Panc1 (cell line): ENCODE measurements around the gene LDLRAD4.

Source experiments
- POLR2AphosphoS5 ChIP-seq: IDR thresholded peaks from 2 replicates; pipeline ENCODE4 v1.6.1; 2012; ENCODE audit warnings: mild to moderate bottlenecking, low read depth, low read length, moderate library complexity
- TF ChIP-seq, protein P1 (sequence below): fragments of 450-650 bp; IDR thresholded peaks from 2 replicates; pipeline ENCODE4 v1.5.1; 2017; ENCODE audit warnings: mild to moderate bottlenecking

DNA sequence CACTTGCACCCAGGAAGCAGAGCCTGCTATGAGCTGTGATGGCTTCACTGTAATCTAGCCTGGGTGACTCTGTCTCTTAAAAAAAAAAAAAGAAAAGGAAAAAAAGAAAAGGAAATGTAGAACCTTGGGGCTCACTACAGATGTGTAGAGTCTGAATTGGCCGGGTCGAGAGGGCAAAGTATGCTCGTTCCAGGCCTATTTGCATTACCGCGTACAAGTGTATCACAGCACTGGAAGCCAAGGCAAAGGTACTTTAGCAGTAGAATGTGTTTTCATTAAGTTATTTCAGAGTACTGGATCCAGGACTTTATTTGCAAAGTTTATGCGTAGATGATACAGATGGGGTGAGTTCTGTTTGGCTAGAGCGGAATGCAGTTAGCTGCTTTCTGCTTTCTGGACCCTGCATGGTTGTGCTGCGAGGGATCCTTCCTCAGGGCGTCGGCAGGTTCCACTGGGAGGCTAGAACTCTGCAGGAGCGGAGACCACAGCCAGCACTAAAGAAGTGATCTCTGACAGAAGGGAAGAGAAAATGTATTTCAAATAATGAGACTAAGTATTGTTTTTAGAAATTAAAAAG is 51.8 kb downstream of the LDLRAD4 start:
- no peak for TF ChIP-seq POLR2AphosphoS5
- TF ChIP-seq, protein P1, sequence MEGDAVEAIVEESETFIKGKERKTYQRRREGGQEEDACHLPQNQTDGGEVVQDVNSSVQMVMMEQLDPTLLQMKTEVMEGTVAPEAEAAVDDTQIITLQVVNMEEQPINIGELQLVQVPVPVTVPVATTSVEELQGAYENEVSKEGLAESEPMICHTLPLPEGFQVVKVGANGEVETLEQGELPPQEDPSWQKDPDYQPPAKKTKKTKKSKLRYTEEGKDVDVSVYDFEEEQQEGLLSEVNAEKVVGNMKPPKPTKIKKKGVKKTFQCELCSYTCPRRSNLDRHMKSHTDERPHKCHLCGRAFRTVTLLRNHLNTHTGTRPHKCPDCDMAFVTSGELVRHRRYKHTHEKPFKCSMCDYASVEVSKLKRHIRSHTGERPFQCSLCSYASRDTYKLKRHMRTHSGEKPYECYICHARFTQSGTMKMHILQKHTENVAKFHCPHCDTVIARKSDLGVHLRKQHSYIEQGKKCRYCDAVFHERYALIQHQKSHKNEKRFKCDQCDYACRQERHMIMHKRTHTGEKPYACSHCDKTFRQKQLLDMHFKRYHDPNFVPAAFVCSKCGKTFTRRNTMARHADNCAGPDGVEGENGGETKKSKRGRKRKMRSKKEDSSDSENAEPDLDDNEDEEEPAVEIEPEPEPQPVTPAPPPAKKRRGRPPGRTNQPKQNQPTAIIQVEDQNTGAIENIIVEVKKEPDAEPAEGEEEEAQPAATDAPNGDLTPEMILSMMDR: no peak
